Sigmoid colon (tissue), 4 donors: ENCODE results near the gene RBM10.

Experiments
- EP300 ChIP-seq, 4 donors: sonication (generic); formaldehyde crosslinking; IDR thresholded peaks; one replicate each; pipeline ENCODE4 v1.6.1; 2017; ENCODE audit warnings: antibody characterized with exemption in 4 of 4
- POLR2A ChIP-seq, 2 donors: fragments of 450-650 bp; IDR thresholded peaks; one replicate each; pipeline ENCODE4 v1.6.1; 2016; ENCODE audit warnings: antibody characterized with exemption in 2 of 2, mild to moderate bottlenecking in 2 of 2, moderate library complexity in 2 of 2
- POLR2AphosphoS5 ChIP-seq, 4 donors: sonication (generic); formaldehyde crosslinking; IDR thresholded peaks; one replicate each; pipeline ENCODE4 v1.6.1; 2017; ENCODE audit warnings: antibody characterized with exemption in 4 of 4
- TF ChIP-seq, protein P1 (sequence below), 4 experiments: fragments of 450-650 bp in 3 of 4; fragments of 200-600 bp in 1 of 4; IDR thresholded peaks; one replicate each; pipeline ENCODE4 v1.5.1; 2016 to 2019; ENCODE audit warnings: antibody characterized with exemption in 4 of 4, mild to moderate bottlenecking in 3 of 4, moderate library complexity in 2 of 4

DNA sequence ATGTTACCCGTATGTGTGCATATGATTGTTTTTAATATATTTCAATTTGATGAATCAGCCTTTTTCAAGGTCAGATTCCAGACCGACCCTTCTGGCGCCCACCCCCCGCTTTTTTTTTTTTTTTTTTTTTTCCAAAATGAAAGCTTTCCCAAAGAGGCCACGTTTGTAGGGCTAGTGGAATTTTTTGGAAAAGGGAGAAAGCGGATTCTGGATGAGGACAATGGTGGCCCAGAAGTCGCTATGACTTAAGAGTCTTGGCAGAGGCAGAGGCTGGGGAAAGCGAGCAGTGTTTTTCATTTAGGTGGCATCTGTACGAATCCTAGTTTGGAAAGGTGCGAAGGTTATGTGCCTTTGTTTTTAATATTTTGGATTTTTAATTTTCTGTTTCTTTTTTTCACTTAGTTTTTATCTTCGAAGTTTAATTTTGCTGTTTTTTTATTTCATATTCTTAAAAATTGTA is 15.1 kb upstream of the RBM10 start:
- TF ChIP-seq, protein P1, sequence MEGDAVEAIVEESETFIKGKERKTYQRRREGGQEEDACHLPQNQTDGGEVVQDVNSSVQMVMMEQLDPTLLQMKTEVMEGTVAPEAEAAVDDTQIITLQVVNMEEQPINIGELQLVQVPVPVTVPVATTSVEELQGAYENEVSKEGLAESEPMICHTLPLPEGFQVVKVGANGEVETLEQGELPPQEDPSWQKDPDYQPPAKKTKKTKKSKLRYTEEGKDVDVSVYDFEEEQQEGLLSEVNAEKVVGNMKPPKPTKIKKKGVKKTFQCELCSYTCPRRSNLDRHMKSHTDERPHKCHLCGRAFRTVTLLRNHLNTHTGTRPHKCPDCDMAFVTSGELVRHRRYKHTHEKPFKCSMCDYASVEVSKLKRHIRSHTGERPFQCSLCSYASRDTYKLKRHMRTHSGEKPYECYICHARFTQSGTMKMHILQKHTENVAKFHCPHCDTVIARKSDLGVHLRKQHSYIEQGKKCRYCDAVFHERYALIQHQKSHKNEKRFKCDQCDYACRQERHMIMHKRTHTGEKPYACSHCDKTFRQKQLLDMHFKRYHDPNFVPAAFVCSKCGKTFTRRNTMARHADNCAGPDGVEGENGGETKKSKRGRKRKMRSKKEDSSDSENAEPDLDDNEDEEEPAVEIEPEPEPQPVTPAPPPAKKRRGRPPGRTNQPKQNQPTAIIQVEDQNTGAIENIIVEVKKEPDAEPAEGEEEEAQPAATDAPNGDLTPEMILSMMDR (IDR thresholded peaks at IDR 0.05): no peak
- TF ChIP-seq POLR2A (IDR thresholded peaks at IDR 0.05) (no peak), POLR2AphosphoS5 (IDR thresholded peaks at IDR 0.05) (no peak), EP300 (IDR thresholded peaks at IDR 0.05) (no peak)
